SK-N-SH treated with all-trans-retinoic acid at 6 μM for 48 hours (cell line): ENCODE data around the gene CASKIN1.

Experiments
- ARNTL ChIP-seq: fragments of 450-650 bp; formaldehyde crosslinking; IDR thresholded peaks from 2 replicates; pipeline ENCODE4 v1.5.0; 2020; ENCODE audit warnings: low read depth, mild to moderate bottlenecking, moderate library complexity, borderline replicate concordance
- CREB5 ChIP-seq: fragments of 250-450 bp; sonication (Bioruptor Pico); IDR thresholded peaks from 2 replicates; pipeline ENCODE4 v1.5.1; 2020; ENCODE audit warnings: low read depth, mild to moderate bottlenecking, moderate library complexity
- CSRNP3 ChIP-seq: fragments of 250-450 bp; sonication (Bioruptor Pico); IDR thresholded peaks from 2 replicates; pipeline ENCODE4 v1.5.1; 2021; ENCODE audit warnings: mild to moderate bottlenecking, moderate library complexity
- ISL1 ChIP-seq: fragments of 250-450 bp; sonication (Bioruptor Pico); IDR thresholded peaks from 2 replicates; pipeline ENCODE4 v2.1.2; 2022; ENCODE audit warnings: mild to moderate bottlenecking, moderate library complexity
- OSR1 ChIP-seq: fragments of 250-450 bp; sonication (Bioruptor Pico); IDR thresholded peaks from 2 replicates; pipeline ENCODE4 v1.8.0; 2022; ENCODE audit warnings: moderate library complexity, mild to moderate bottlenecking, inconsistent platforms
- PATZ1 ChIP-seq: fragments of 250-450 bp; sonication (Bioruptor Pico); IDR thresholded peaks from 2 replicates; pipeline ENCODE4 v1.8.0; 2020; ENCODE audit warnings: mild to moderate bottlenecking, moderate library complexity, borderline replicate concordance
- PPARA ChIP-seq: fragments of 250-450 bp; sonication (Bioruptor Pico); IDR thresholded peaks from 2 replicates; pipeline ENCODE4 v1.5.0; 2020; ENCODE audit warnings: mild to moderate bottlenecking, borderline replicate concordance
- RARB ChIP-seq: fragments of 250-450 bp; sonication (Bioruptor Pico); IDR thresholded peaks from 2 replicates; pipeline ENCODE4 v1.8.0; 2021; ENCODE audit warnings: mild to moderate bottlenecking, moderate library complexity
- TCF4 ChIP-seq: fragments of 250-450 bp; sonication (Bioruptor Pico); IDR thresholded peaks from 2 replicates; pipeline ENCODE4 v1.8.0; 2021; ENCODE audit warnings: mild to moderate bottlenecking, moderate library complexity, borderline replicate concordance
- ZC3H10 ChIP-seq: fragments of 250-450 bp; sonication (Bioruptor Pico); IDR thresholded peaks from 2 replicates; pipeline ENCODE4 v1.5.1; 2021; ENCODE audit warnings: mild to moderate bottlenecking, moderate library complexity
- ZFP3 ChIP-seq: fragments of 250-450 bp; sonication (Bioruptor Pico); IDR thresholded peaks from 2 replicates; pipeline ENCODE4 v1.5.0; 2020; ENCODE audit warnings: mild to moderate bottlenecking, moderate library complexity
- ZFP30 ChIP-seq: fragments of 450-650 bp; formaldehyde crosslinking; IDR thresholded peaks from 2 replicates; pipeline ENCODE4 v1.5.0; 2022; ENCODE audit warnings: mild to moderate bottlenecking, moderate library complexity
- ZNF565 ChIP-seq: fragments of 450-650 bp; formaldehyde crosslinking; conservative IDR thresholded peaks from 2 replicates; pipeline ENCODE4 v1.5.0; 2020; ENCODE audit warnings: low read depth, mild to moderate bottlenecking, moderate library complexity
- ZNF8 ChIP-seq: fragments of 450-650 bp; formaldehyde crosslinking; IDR thresholded peaks from 2 replicates; pipeline ENCODE4 v1.5.0; 2020; ENCODE audit warnings: mild to moderate bottlenecking, moderate library complexity

- TF ChIP-seq PATZ1, result no peak
- no peak for TF ChIP-seq ZFP30 (CRISPR knock-in tag)
- TF ChIP-seq ZFP3 (CRISPR knock-in tag), result no peak
- no peak for TF ChIP-seq OSR1 (CRISPR knock-in tag)
- no peak for TF ChIP-seq ARNTL
- no peak for TF ChIP-seq ZNF565 (CRISPR knock-in tag)
- TF ChIP-seq ZNF8, result no peak
- TF ChIP-seq PPARA (CRISPR knock-in tag), result no peak
- no peak for TF ChIP-seq RARB (CRISPR knock-in tag)
- no peak for TF ChIP-seq CREB5 (CRISPR knock-in tag)
- no peak for TF ChIP-seq TCF4 (CRISPR knock-in tag)
- TF ChIP-seq ISL1, result no peak
- no peak for TF ChIP-seq ZC3H10
- TF ChIP-seq CSRNP3 (CRISPR knock-in tag), result no peak
Measured at GRCh38 chr16:2213817-2214718, 17.7 kb upstream of the CASKIN1 start.
